CD14-positive monocyte (primary cell): ENCODE results near the gene PHLDA3. TPM values are rescaled to one million over a fixed set of nuclear protein-coding genes. Genes with fewer than 3 reads are reported as not detected.

Experiments
- DNase-seq, 3 donors: peaks; one replicate each; pipeline ENCODE4 v3.0.0-alpha.2; 2011 to 2022
- H2AFZ ChIP-seq: 2 replicates; pipeline ENCODE4 v1.6.0; 2012; ENCODE audit warnings: mild to moderate bottlenecking, low read depth, low read length, inconsistent platforms; ENCODE audit not compliant: insufficient read depth, poor library complexity, severe bottlenecking
- H3K27ac ChIP-seq, 2 donors: 1 replicate in 1 of 2; 2 replicates in 1 of 2; pipeline ENCODE4 v1.5.1; 2012 to 2013; ENCODE audit warnings: low read length in 2 of 2, control low read depth in 1 of 2, inconsistent platforms in 1 of 2, low read depth in 1 of 2, mild to moderate bottlenecking in 1 of 2
- H3K27me3 ChIP-seq, 2 donors: one replicate each; pipeline versions ENCODE4 v1.6.0 to v1.6.1; 2011 to 2013; ENCODE audit warnings: low read length in 2 of 2; ENCODE audit not compliant: control insufficient read depth in 2 of 2, insufficient read depth in 2 of 2
- H3K36me3 ChIP-seq, 2 donors: replicated peaks in 1 of 2; 1 replicate in 1 of 2; 2 replicates in 1 of 2; pipeline versions ENCODE4 v1.5.1 to v1.6.1; 2012 to 2013; ENCODE audit warnings: low read length in 2 of 2, control low read depth in 1 of 2, inconsistent platforms in 1 of 2, mild to moderate bottlenecking in 1 of 2; ENCODE audit not compliant: insufficient read depth in 2 of 2, control insufficient read depth in 1 of 2
- H3K4me1 ChIP-seq, 2 donors: 1 replicate in 1 of 2; 2 replicates in 1 of 2; pipeline versions ENCODE4 v1.5.1 to v1.6.1; 2012 to 2013; ENCODE audit warnings: low read length in 2 of 2, control low read depth in 1 of 2, inconsistent platforms in 1 of 2, mild to moderate bottlenecking in 1 of 2, moderate library complexity in 1 of 2; ENCODE audit not compliant: insufficient read depth in 2 of 2, control insufficient read depth in 1 of 2
- H3K4me2 ChIP-seq: replicated peaks from 2 replicates; pipeline ENCODE3; 2012; ENCODE audit warnings: low read length, moderate library complexity, mild to moderate bottlenecking; ENCODE audit not compliant: poor library complexity, severe bottlenecking; ENCODE audit errors: extremely low read depth
- H3K4me3 ChIP-seq, 3 experiments: fragments of 200-600 bp in 1 of 3; sonication (generic) in 1 of 3; replicated peaks in 1 of 3; 1 replicate in 2 of 3; 2 replicates in 1 of 3; pipeline ENCODE4 v1.5.1; 2011 to 2013; ENCODE audit warnings: low read length in 3 of 3, mild to moderate bottlenecking in 3 of 3, control low read depth in 2 of 3, low read depth in 2 of 3, inconsistent platforms in 1 of 3, moderate library complexity in 1 of 3
- H3K79me2 ChIP-seq: 2 replicates; pipeline ENCODE4 v1.6.0; 2012; ENCODE audit warnings: mild to moderate bottlenecking, control low read depth, inconsistent platforms, low read length, moderate library complexity; ENCODE audit not compliant: insufficient read depth
- H3K9ac ChIP-seq: 2 replicates; pipeline ENCODE4 v1.6.0; 2017; ENCODE audit warnings: low read length, mild to moderate bottlenecking; ENCODE audit not compliant: insufficient read depth, poor library complexity, severe bottlenecking
- H3K9me3 ChIP-seq, 2 donors: replicated peaks in 1 of 2; 1 replicate in 1 of 2; 2 replicates in 1 of 2; pipeline versions ENCODE4 v1.5.1 to v1.6.1; 2012 to 2013; ENCODE audit warnings: low read length in 2 of 2, control low read depth in 1 of 2; ENCODE audit not compliant: control insufficient read depth in 1 of 2, insufficient read depth in 1 of 2
- H4K20me1 ChIP-seq: 2 replicates; pipeline ENCODE4 v1.6.0; 2012; ENCODE audit warnings: mild to moderate bottlenecking, low read length, control low read depth, moderate library complexity; ENCODE audit not compliant: insufficient read depth
- H3K27ac Mint-ChIP-seq, 7 donors: one replicate each; pipeline ENCODE4 v1.8.0; 2020; ENCODE audit warnings: mild to moderate bottlenecking in 7 of 7, mixed read lengths in 7 of 7, moderate library complexity in 6 of 7, inconsistent platforms in 2 of 7
- H3K27me3 Mint-ChIP-seq, 3 donors: one replicate each; pipeline ENCODE4 v1.8.0; 2021 to 2022; ENCODE audit warnings: low read depth in 3 of 3, mild to moderate bottlenecking in 3 of 3, mixed read lengths in 3 of 3, moderate library complexity in 3 of 3, inconsistent platforms in 1 of 3
- H3K36me3 Mint-ChIP-seq, 2 donors: one replicate each; pipeline ENCODE4 v1.8.0; 2020; ENCODE audit warnings: mixed read lengths in 2 of 2, inconsistent platforms in 1 of 2, mild to moderate bottlenecking in 1 of 2
- H3K4me1 Mint-ChIP-seq: one replicate; pipeline ENCODE4 v1.8.0; 2020; ENCODE audit warnings: mild to moderate bottlenecking, mixed read lengths
- H3K4me3 Mint-ChIP-seq, 2 donors: one replicate each; pipeline ENCODE4 v1.8.0; 2020; ENCODE audit warnings: mild to moderate bottlenecking in 2 of 2, mixed read lengths in 2 of 2, moderate library complexity in 1 of 2
- H3K9me3 Mint-ChIP-seq, 7 donors: one replicate each; pipeline ENCODE4 v1.8.0; 2020 to 2022; ENCODE audit warnings: mixed read lengths in 7 of 7, mild to moderate bottlenecking in 6 of 7, moderate library complexity in 6 of 7, inconsistent platforms in 2 of 7
- WGBS: methylation state at CpG from one replicate; pipeline ENCODE4 v1.1.5; 2013; ENCODE audit warnings: missing lambda C conversion rate; ENCODE audit not compliant: insufficient coverage; 5-methylcytosine and 5-hydroxymethylcytosine counted together
- intact Hi-C, 2 donors: fragments of 100-400 bp; cut with micrococcal nuclease; formaldehyde crosslinking; loops; one replicate each; pipeline versions ENCODE4 v1.15.0 to v1.15.1; 2023
- polyA plus RNA-seq, 3 donors: library from polyadenylated mRNA; depleted of rRNA in 1 of 3; unstranded in 2 of 3; stranded (reverse) in 1 of 3; fragments of 300-500 nt in 2 of 3; fragments of >200 nt in 1 of 3; fragmentation: Illumina TruSeq in 2 of 3; gene quantifications; 1 replicate in 2 of 3; 2 replicates in 1 of 3; pipeline ENCODE4 v1.2.3, GENCODE V29; 2012 to 2021
- TF ChIP-seq, protein P1 (sequence below): fragments of 200-600 bp; IDR thresholded peaks from one replicate; pipeline ENCODE4 v1.8.0; 2022; ENCODE audit warnings: antibody characterized with exemption, mild to moderate bottlenecking

The PHLDA3 gene
- polyA plus RNA-seq, 3 donors, result 0.08 TPM; not detected in 2

DNA sequence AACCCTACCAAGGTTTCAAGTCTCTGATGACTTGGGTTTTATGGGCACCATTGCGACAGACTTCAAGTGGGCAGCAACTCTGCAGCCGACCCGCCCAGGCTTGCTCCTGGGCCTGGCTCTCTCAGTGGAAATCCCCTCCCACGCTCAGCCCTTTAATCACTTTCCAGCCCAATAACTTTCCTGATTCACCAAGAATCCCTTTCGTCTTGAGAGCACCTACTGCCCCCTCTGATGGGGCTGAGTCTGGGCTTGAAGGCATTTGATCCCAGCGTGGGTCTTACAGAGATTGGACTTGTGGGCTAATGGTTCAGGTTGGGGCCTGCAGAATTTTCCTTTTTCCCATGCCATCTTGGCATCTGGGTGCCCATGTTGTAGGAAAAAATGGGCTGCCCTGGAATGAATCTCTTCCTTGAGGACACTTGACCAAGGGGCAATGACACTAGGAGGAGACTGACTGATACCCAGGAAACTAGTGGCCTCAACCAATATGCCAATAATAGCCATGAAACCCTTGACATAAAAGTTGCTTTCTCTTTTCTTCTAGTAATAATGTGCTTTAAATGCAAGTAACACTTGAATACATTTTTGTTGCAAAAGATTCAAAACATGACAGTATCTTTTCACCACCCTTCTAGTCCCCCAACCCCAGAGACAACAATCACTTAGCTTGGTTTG lies 7.8 kb upstream of the PHLDA3 start:
- no peak overlapping the region for H3K27ac ChIP-seq
- no peaks in the 10 kb centered on the region for H3K36me3 ChIP-seq
- H3K4me2 ChIP-seq, result no peak overlapping the region
- TF ChIP-seq, protein P1, sequence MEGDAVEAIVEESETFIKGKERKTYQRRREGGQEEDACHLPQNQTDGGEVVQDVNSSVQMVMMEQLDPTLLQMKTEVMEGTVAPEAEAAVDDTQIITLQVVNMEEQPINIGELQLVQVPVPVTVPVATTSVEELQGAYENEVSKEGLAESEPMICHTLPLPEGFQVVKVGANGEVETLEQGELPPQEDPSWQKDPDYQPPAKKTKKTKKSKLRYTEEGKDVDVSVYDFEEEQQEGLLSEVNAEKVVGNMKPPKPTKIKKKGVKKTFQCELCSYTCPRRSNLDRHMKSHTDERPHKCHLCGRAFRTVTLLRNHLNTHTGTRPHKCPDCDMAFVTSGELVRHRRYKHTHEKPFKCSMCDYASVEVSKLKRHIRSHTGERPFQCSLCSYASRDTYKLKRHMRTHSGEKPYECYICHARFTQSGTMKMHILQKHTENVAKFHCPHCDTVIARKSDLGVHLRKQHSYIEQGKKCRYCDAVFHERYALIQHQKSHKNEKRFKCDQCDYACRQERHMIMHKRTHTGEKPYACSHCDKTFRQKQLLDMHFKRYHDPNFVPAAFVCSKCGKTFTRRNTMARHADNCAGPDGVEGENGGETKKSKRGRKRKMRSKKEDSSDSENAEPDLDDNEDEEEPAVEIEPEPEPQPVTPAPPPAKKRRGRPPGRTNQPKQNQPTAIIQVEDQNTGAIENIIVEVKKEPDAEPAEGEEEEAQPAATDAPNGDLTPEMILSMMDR, result no peak
- H3K9me3 ChIP-seq, result no peaks in the 10 kb centered on the region
- H3K4me1 ChIP-seq, result peaks cover 27 to 32% of the 10 kb centered on the region in 2 donors
- WGBS, result 56% methylated on average over 2 of the region's 6 CpGs
- H3K27me3 ChIP-seq, result peaks cover 0 to 17% of the 10 kb centered on the region in 2 donors
- no peaks in the 10 kb centered on the region for H3K36me3 Mint-ChIP-seq
- H3K9ac ChIP-seq, result no peak overlapping the region
- H4K20me1 ChIP-seq, result no peaks in the 10 kb centered on the region
- no peak overlapping the region for H3K4me3 Mint-ChIP-seq
- no peak overlapping the region for H2AFZ ChIP-seq
- intact Hi-C loops, result no loop called here
- H3K79me2 ChIP-seq, result no peaks in the 10 kb centered on the region
- peaks cover 29% of the 10 kb centered on the region for H3K4me1 Mint-ChIP-seq
- peak overlapping the region in 1 of 7 donors; percentile 11 for H3K27ac Mint-ChIP-seq
- H3K27me3 Mint-ChIP-seq, result peaks cover 12 to 38% (median 20%) of the 10 kb centered on the region in 3 donors
- peaks cover 0 to 6% (median 0%) of the 10 kb centered on the region in 7 donors for H3K9me3 Mint-ChIP-seq
- H3K4me3 ChIP-seq, result no peak overlapping the region
- DNase-seq, result peak in 1 of 3 donors; percentile 33

DNA sequence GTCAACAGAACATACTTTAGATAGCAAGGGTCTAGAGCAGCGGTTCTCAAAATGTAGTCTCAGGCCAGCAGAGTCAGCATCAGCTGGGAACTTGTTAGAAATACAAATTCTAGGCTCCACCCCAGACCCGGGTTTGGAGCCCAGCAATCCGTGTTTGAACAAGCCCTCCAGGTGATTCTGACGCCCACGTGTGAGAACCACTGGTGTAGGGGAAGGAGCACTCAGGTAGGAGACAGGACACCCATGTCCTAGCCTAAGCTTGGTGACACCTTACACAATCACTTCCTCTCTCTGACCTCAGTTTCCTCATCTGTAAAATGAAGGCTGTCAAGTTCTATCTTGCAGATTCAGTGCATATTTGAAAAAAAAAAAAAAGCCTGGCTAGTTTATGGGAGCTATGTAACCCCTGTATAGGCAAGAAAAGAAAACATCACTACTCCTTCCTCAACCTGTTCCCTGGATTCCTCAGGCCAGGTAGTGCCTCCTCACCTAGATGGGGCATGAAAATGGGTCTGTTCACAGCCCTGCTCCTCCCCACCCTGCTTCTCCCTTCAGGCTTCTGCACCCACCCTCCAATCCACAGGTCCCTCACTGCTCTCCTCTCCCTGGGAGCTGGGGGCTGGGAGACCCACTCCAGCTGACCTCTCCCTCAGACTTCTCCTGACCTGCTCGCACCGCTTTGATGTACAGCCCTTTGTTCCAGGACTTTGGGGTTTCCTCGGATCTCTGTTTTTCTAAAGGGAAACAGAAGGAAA lies 7.1 kb upstream of the PHLDA3 start:
- H3K4me2 ChIP-seq, result no peak overlapping the region
- no peaks in the 10 kb centered on the region for H3K79me2 ChIP-seq
- no peak overlapping the region for H3K4me3 ChIP-seq
- H3K9me3 Mint-ChIP-seq, result peaks cover 0 to 4% (median 0%) of the 10 kb centered on the region in 7 donors
- no peaks in the 10 kb centered on the region for H4K20me1 ChIP-seq
- peaks cover 20 to 25% of the 10 kb centered on the region in 2 donors for H3K4me1 ChIP-seq
- peak overlapping the region in 1 of 7 donors; percentile 11 for H3K27ac Mint-ChIP-seq
- H3K27ac ChIP-seq, result no peak overlapping the region
- WGBS, result 82% methylated on average over 6 of the region's 8 CpGs
- no peak overlapping the region for H2AFZ ChIP-seq
- H3K4me1 Mint-ChIP-seq, result peaks cover 22% of the 10 kb centered on the region
- H3K36me3 ChIP-seq, result no peaks in the 10 kb centered on the region
- H3K27me3 ChIP-seq, result peaks cover 0 to 10% of the 10 kb centered on the region in 2 donors
- H3K9ac ChIP-seq, result no peak overlapping the region
- TF ChIP-seq, protein P1, result no peak
- H3K9me3 ChIP-seq, result no peaks in the 10 kb centered on the region
- H3K36me3 Mint-ChIP-seq, result no peaks in the 10 kb centered on the region
- H3K4me3 Mint-ChIP-seq, result peak overlapping the region in 1 of 2 donors; percentile 3
- peaks cover 11 to 36% (median 19%) of the 10 kb centered on the region in 3 donors for H3K27me3 Mint-ChIP-seq
- DNase-seq, result no peak
- intact Hi-C loops, result no loop called here
